HEK293 (cell line): Measurements from ENCODE around the gene ZNF10.
A peak's percentile ranks its signal among the peaks of the same experiment; 100 is the strongest.

Experiments used
- ATF2 ChIP-seq: fragments of 450-650 bp; formaldehyde crosslinking; IDR thresholded peaks from 2 replicates; pipeline ENCODE4 v1.5.1; 2016; ENCODE audit warnings: missing biosample characterization, missing genetic modification characterization, low read depth
- HOXD13 ChIP-seq: sonication (generic); formaldehyde crosslinking; IDR thresholded peaks from 2 replicates; pipeline ENCODE4 v1.8.0; 2022; ENCODE audit warnings: missing genetic modification reagents, borderline replicate concordance
- KLF10 ChIP-seq: fragments of 450-650 bp; IDR thresholded peaks from 2 replicates; pipeline ENCODE4 v1.5.1; 2018; ENCODE audit warnings: missing biosample characterization, mild to moderate bottlenecking, missing genetic modification characterization
- MEIS1 ChIP-seq: sonication (generic); formaldehyde crosslinking; IDR thresholded peaks from 2 replicates; pipeline ENCODE4 v1.8.1; 2022; ENCODE audit warnings: missing genetic modification reagents, mild to moderate bottlenecking, borderline replicate concordance
- OSR2 ChIP-seq: fragments of 450-650 bp; formaldehyde crosslinking; IDR thresholded peaks from 2 replicates; pipeline ENCODE4 v1.5.1; 2016; ENCODE audit warnings: missing biosample characterization, missing genetic modification characterization
- REST ChIP-seq: fragments of 450-650 bp; formaldehyde crosslinking; IDR thresholded peaks from 2 replicates; pipeline ENCODE4 v1.5.1; 2016; ENCODE audit warnings: missing biosample characterization, missing genetic modification characterization
- SALL2 ChIP-seq: fragments of 450-650 bp; formaldehyde crosslinking; IDR thresholded peaks from 2 replicates; pipeline ENCODE4 v1.5.0; 2017; ENCODE audit warnings: missing biosample characterization, mild to moderate bottlenecking, missing genetic modification characterization, borderline replicate concordance
- SCRT1 ChIP-seq: fragments of 450-650 bp; formaldehyde crosslinking; IDR thresholded peaks from 2 replicates; pipeline ENCODE4 v1.5.1; 2016; ENCODE audit warnings: missing biosample characterization, missing genetic modification characterization, borderline replicate concordance
- TRIM28 ChIP-seq: IDR thresholded peaks from 2 replicates; pipeline ENCODE4 v1.6.1; 2011; ENCODE audit warnings: low read length, control low read depth, borderline replicate concordance
- TSHZ1 ChIP-seq: fragments of 450-650 bp; formaldehyde crosslinking; IDR thresholded peaks from 2 replicates; pipeline ENCODE4 v1.5.1; 2016; ENCODE audit warnings: missing biosample characterization, missing genetic modification characterization, borderline replicate concordance
- ZBTB10 ChIP-seq: fragments of 450-650 bp; formaldehyde crosslinking; IDR thresholded peaks from 2 replicates; pipeline ENCODE4 v1.5.1; 2016; ENCODE audit warnings: missing biosample characterization, missing genetic modification characterization
- ZBTB48 ChIP-seq: fragments of 450-650 bp; formaldehyde crosslinking; IDR thresholded peaks from 2 replicates; pipeline ENCODE4 v1.5.1; 2016; ENCODE audit warnings: missing biosample characterization, missing genetic modification characterization
- ZNF114 ChIP-seq: fragments of 450-650 bp; formaldehyde crosslinking; IDR thresholded peaks from 2 replicates; pipeline ENCODE4 v1.5.0; 2017; ENCODE audit warnings: missing biosample characterization, missing genetic modification characterization
- ZNF133 ChIP-seq: fragments of 450-650 bp; formaldehyde crosslinking; IDR thresholded peaks from 2 replicates; pipeline ENCODE4 v1.5.1; 2016; ENCODE audit warnings: missing biosample characterization, missing genetic modification characterization
- ZNF157 ChIP-seq: fragments of 450-650 bp; formaldehyde crosslinking; IDR thresholded peaks from 2 replicates; pipeline ENCODE4 v1.5.1; 2016; ENCODE audit warnings: missing biosample characterization, missing genetic modification characterization
- ZNF19 ChIP-seq: fragments of 450-650 bp; formaldehyde crosslinking; IDR thresholded peaks from 2 replicates; pipeline ENCODE4; 2016; ENCODE audit warnings: missing biosample characterization, missing genetic modification characterization, low read depth
- ZNF24 ChIP-seq: fragments of 450-650 bp; formaldehyde crosslinking; IDR thresholded peaks from 2 replicates; pipeline ENCODE4 v1.5.1; 2016; ENCODE audit warnings: missing biosample characterization, missing genetic modification characterization
- ZNF324 ChIP-seq: fragments of 450-650 bp; formaldehyde crosslinking; IDR thresholded peaks from 2 replicates; pipeline ENCODE4 v1.5.1; 2016; ENCODE audit warnings: missing biosample characterization, missing genetic modification characterization
- ZNF354C ChIP-seq: fragments of 450-650 bp; formaldehyde crosslinking; IDR thresholded peaks from 2 replicates; pipeline ENCODE4 v1.5.1; 2016; ENCODE audit warnings: missing biosample characterization, missing genetic modification characterization, low read depth, borderline replicate concordance
- ZNF510 ChIP-seq: fragments of 450-650 bp; formaldehyde crosslinking; IDR thresholded peaks from 2 replicates; pipeline ENCODE4 v1.5.1; 2018; ENCODE audit warnings: mild to moderate bottlenecking, missing genetic modification characterization, missing biosample characterization; ENCODE audit not compliant: insufficient replicate concordance
- ZNF555 ChIP-seq: fragments of 450-650 bp; formaldehyde crosslinking; conservative IDR thresholded peaks from 2 replicates; pipeline ENCODE4 v1.5.1; 2017; ENCODE audit warnings: missing biosample characterization, mild to moderate bottlenecking, missing genetic modification characterization, inconsistent platforms
- ZNF621 ChIP-seq: fragments of 450-650 bp; formaldehyde crosslinking; IDR thresholded peaks from 2 replicates; pipeline ENCODE4 v1.5.1; 2017; ENCODE audit warnings: missing biosample characterization, missing genetic modification characterization
- ZNF670 ChIP-seq: fragments of 450-650 bp; formaldehyde crosslinking; IDR thresholded peaks from 2 replicates; pipeline ENCODE4 v1.5.1; 2016; ENCODE audit warnings: missing biosample characterization, missing genetic modification characterization, low read depth
- ZNF776 ChIP-seq: fragments of 450-650 bp; formaldehyde crosslinking; IDR thresholded peaks from 2 replicates; pipeline ENCODE4 v1.5.0; 2017; ENCODE audit warnings: missing biosample characterization, missing genetic modification characterization, borderline replicate concordance
- ZNF785 ChIP-seq: fragments of 450-650 bp; formaldehyde crosslinking; IDR thresholded peaks from 2 replicates; pipeline ENCODE4 v1.5.1; 2016; ENCODE audit warnings: missing biosample characterization, missing genetic modification characterization
- ZSCAN18 ChIP-seq: fragments of 450-650 bp; formaldehyde crosslinking; IDR thresholded peaks from 2 replicates; pipeline ENCODE4 v1.5.1; 2016; ENCODE audit warnings: missing biosample characterization, missing genetic modification characterization
- ZSCAN30 ChIP-seq: fragments of 450-650 bp; IDR thresholded peaks from 2 replicates; pipeline ENCODE4 v1.5.1; 2018; ENCODE audit warnings: missing biosample characterization, mild to moderate bottlenecking, missing genetic modification characterization, moderate library complexity

ZNF10 gene

GRCh38 chr12:133181238-133181959 is 51.0 kb downstream of the ZNF10 start, which contains the start of gene ZNF268 (continued):
- TF ChIP-seq MEIS1 (no peak), SALL2 (tag by site-specific recombination) (no peak), ZNF114 (tag by site-specific recombination) (no peak), ATF2 (peak; percentile 76), REST (tag by site-specific recombination) (no peak), ZNF785 (tag by site-specific recombination) (0 out of 2 replicates have a peak, but pooled peaks have one; percentile 61), ZNF157 (tag by site-specific recombination) (no peak), HOXD13 (CRISPR knock-in tag) (no peak), SCRT1 (tag by site-specific recombination) (no peak), KLF10 (tag by site-specific recombination) (0 out of 2 replicates have a peak, but pooled peaks have one; percentile 29), OSR2 (no peak), ZSCAN18 (tag by site-specific recombination) (0 out of 2 replicates have a peak, but pooled peaks have one; percentile 57), ZNF324 (tag by site-specific recombination) (peak; percentile 81), ZNF555 (tag by site-specific recombination) (no peak), ZSCAN30 (peak; percentile 87; the same call in 1 of the 2 replicates), ZBTB10 (tag by site-specific recombination) (no peak), ZNF670 (no peak), TSHZ1 (tag by site-specific recombination) (no peak), TRIM28 (no peak; the same call in 1 of the 2 replicates), ZNF354C (tag by site-specific recombination) (no peak), ZNF133 (no peak), ZNF776 (no peak), ZNF510 (tag by site-specific recombination) (no peak), ZNF19 (tag by site-specific recombination) (no peak), ZNF24 (tag by site-specific recombination) (no peak; the same call in 1 of the 2 replicates), ZNF621 (tag by site-specific recombination) (no peak), ZBTB48 (tag by site-specific recombination) (0 out of 2 replicates have a peak, but pooled peaks have one; percentile 9)
